Measurements from ENCODE around the gene PLPPR5. TPM values are rescaled to one million over a fixed set of nuclear protein-coding genes. Genes with fewer than 3 reads are reported as not detected.

The PLPPR5 gene
- total and polyA plus RNA-seq, 2 experiments from 2014 or later = 0.17 TPM; not detected in 1

DNA sequence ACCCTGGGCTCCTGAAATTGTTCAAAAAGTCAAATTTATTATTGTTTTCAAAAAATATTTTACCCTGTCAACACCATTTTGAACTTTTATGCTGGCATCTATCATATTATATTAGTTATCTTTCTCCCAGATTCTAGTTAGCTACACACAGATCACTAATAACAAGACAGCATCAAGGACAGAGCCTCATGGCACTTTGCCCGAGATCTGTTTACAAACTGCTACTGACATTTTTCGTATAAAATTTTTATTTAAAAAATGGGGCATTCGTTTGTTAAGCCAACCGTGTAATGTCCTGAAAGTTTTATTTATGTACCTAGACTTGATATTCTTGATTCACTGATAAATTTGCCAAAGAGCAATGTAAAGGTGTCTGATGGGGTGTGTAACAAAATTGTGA lies 78.1 kb downstream of the PLPPR5 start:
- DNase-seq (ENCODE audit: low spot score) = no peak
- H3K27ac ChIP-seq = no peak overlapping the region
- H3K4me1 ChIP-seq (ENCODE audit: insufficient read depth) = no peaks in the 10 kb centered on the region
- no peaks in the 10 kb centered on the region for H3K9me3 ChIP-seq (ENCODE audit: low read depth)
- H3K27me3 ChIP-seq = no peaks in the 10 kb centered on the region
- WGBS (ENCODE audit: low lambda C conversion rate, missing lambda C conversion rate) = 84% methylated on average over 4 of the region's 4 CpGs
- no peaks in the 10 kb centered on the region for H3K9me2 ChIP-seq (replicated peaks; ENCODE audit: insufficient read depth)
- TF ChIP-seq, protein P1, sequence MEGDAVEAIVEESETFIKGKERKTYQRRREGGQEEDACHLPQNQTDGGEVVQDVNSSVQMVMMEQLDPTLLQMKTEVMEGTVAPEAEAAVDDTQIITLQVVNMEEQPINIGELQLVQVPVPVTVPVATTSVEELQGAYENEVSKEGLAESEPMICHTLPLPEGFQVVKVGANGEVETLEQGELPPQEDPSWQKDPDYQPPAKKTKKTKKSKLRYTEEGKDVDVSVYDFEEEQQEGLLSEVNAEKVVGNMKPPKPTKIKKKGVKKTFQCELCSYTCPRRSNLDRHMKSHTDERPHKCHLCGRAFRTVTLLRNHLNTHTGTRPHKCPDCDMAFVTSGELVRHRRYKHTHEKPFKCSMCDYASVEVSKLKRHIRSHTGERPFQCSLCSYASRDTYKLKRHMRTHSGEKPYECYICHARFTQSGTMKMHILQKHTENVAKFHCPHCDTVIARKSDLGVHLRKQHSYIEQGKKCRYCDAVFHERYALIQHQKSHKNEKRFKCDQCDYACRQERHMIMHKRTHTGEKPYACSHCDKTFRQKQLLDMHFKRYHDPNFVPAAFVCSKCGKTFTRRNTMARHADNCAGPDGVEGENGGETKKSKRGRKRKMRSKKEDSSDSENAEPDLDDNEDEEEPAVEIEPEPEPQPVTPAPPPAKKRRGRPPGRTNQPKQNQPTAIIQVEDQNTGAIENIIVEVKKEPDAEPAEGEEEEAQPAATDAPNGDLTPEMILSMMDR (IDR thresholded peaks at IDR 0.05; ENCODE audit: poor library complexity) = no peak
- no peak for TF ChIP-seq EZH2phosphoT487 (IDR thresholded peaks at IDR 0.05; ENCODE audit: low read depth, severe bottlenecking, unreplicated experiment)
- TF ChIP-seq EZH2 (IDR thresholded peaks at IDR 0.05; ENCODE audit: borderline replicate concordance) = no peak
- H3K36me3 ChIP-seq (replicated peaks; ENCODE audit: insufficient read depth, low read depth) = no peaks in the 10 kb centered on the region
- H3K4me3 ChIP-seq = no peak overlapping the region
- no peak overlapping the region for H3K4me2 ChIP-seq
- no peak overlapping the region for H2AFZ ChIP-seq
- no peaks in the 10 kb centered on the region for H3K79me2 ChIP-seq
- H4K20me1 ChIP-seq (ENCODE audit: insufficient read depth, poor library complexity, severe bottlenecking) = no peaks in the 10 kb centered on the region

DNA sequence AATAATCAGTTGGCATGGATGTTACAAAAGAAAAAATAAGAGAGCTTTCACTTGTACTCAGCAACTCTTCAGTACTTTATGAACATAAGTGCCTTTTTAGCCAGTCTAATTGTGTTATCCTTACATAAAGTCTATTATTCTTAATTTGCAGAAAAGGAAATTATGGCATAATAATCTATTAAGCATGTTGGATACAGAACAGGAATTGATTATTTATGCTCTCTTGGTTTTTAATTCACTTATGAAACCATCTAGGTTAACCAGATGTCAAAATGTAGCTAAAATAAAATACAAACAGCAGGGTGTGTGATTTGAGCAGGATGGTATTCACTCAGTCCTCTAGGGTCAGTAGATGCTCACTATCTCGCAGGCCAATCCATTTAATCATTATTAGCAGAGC lies 79.7 kb downstream of the PLPPR5 start:
- no peak for DNase-seq (ENCODE audit: low spot score)
- H3K27me3 ChIP-seq = no peaks in the 10 kb centered on the region
- no peaks in the 10 kb centered on the region for H3K9me2 ChIP-seq (replicated peaks; ENCODE audit: insufficient read depth)
- H2AFZ ChIP-seq = no peak overlapping the region
- H3K4me3 ChIP-seq = no peak overlapping the region
- 89% methylated on average over 1 of the region's 1 CpG for WGBS (ENCODE audit: low lambda C conversion rate, missing lambda C conversion rate)
- H3K9me3 ChIP-seq (ENCODE audit: low read depth) = no peaks in the 10 kb centered on the region
- H3K36me3 ChIP-seq (replicated peaks; ENCODE audit: insufficient read depth, low read depth) = no peaks in the 10 kb centered on the region
- H3K4me1 ChIP-seq (ENCODE audit: insufficient read depth) = no peaks in the 10 kb centered on the region
- TF ChIP-seq, protein P1 (IDR thresholded peaks at IDR 0.05; ENCODE audit: poor library complexity) = no peak
- no peak for TF ChIP-seq EZH2phosphoT487 (IDR thresholded peaks at IDR 0.05; ENCODE audit: low read depth, severe bottlenecking, unreplicated experiment)
- TF ChIP-seq EZH2 (IDR thresholded peaks at IDR 0.05; ENCODE audit: borderline replicate concordance) = no peak
- H4K20me1 ChIP-seq (ENCODE audit: insufficient read depth, poor library complexity, severe bottlenecking) = no peaks in the 10 kb centered on the region
- no peaks in the 10 kb centered on the region for H3K79me2 ChIP-seq
- no peak overlapping the region for H3K4me2 ChIP-seq
- H3K27ac ChIP-seq = no peak overlapping the region

DNA sequence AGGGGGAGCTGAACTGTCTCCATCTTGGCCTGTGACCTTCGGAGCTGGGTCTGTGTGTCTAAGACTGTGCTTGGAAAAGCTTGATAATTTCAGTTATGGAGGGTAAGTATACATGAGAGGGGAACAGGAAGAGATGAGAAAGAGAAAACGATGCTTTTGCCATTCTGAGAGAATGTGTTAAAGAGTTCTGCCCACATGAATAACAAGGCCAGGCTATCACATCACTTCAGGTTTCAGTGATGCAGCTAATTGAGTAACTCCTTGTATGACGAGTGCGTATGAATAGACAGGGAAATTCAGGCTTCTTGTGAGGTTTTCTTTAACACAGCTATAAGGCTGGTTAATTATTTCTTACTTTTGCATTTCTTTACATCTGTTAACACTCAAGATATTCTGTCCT lies 81.0 kb downstream of the PLPPR5 start:
- DNase-seq (ENCODE audit: low spot score) = no peak
- 90% methylated on average over 4 of the region's 4 CpGs for WGBS (ENCODE audit: low lambda C conversion rate, missing lambda C conversion rate)
- no peak overlapping the region for H3K4me3 ChIP-seq
- no peaks in the 10 kb centered on the region for H3K79me2 ChIP-seq
- H2AFZ ChIP-seq = no peak overlapping the region
- H3K27me3 ChIP-seq = no peaks in the 10 kb centered on the region
- H3K9me3 ChIP-seq (ENCODE audit: low read depth) = no peaks in the 10 kb centered on the region
- TF ChIP-seq EZH2 (IDR thresholded peaks at IDR 0.05; ENCODE audit: borderline replicate concordance) = no peak
- TF ChIP-seq, protein P1 (IDR thresholded peaks at IDR 0.05; ENCODE audit: poor library complexity) = no peak
- no peak for TF ChIP-seq EZH2phosphoT487 (IDR thresholded peaks at IDR 0.05; ENCODE audit: low read depth, severe bottlenecking, unreplicated experiment)
- no peak overlapping the region for H3K27ac ChIP-seq
- no peaks in the 10 kb centered on the region for H3K36me3 ChIP-seq (replicated peaks; ENCODE audit: insufficient read depth, low read depth)
- H4K20me1 ChIP-seq (ENCODE audit: insufficient read depth, poor library complexity, severe bottlenecking) = no peaks in the 10 kb centered on the region
- no peaks in the 10 kb centered on the region for H3K9me2 ChIP-seq (replicated peaks; ENCODE audit: insufficient read depth)
- no peak overlapping the region for H3K4me2 ChIP-seq
- no peaks in the 10 kb centered on the region for H3K4me1 ChIP-seq (ENCODE audit: insufficient read depth)

DNA sequence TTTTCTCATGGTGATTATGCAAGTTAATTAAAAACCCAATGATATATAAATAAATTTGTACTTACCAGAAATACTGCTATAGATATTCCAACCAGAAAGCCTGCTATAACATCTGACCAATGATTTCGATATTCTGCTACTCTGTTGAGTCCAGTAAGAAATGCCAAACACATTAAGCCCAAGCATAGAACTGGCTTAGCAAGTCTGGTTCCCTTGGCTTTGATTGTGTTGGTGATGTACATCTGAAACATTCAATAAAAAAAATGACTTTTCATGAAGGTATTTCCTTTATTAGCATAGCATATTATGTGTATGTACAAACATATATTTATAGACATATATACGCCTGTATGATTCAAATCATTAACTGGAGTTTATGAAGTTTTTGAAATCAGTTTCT lies 82.8 kb downstream of the PLPPR5 start:
- H3K36me3 ChIP-seq (replicated peaks; ENCODE audit: insufficient read depth, low read depth) = no peaks in the 10 kb centered on the region
- TF ChIP-seq EZH2phosphoT487 (IDR thresholded peaks at IDR 0.05; ENCODE audit: low read depth, severe bottlenecking, unreplicated experiment) (no peak), EZH2 (IDR thresholded peaks at IDR 0.05; ENCODE audit: borderline replicate concordance) (no peak)
- TF ChIP-seq, protein P1 (IDR thresholded peaks at IDR 0.05; ENCODE audit: poor library complexity) = no peak
- H4K20me1 ChIP-seq (ENCODE audit: insufficient read depth, poor library complexity, severe bottlenecking) = no peaks in the 10 kb centered on the region
- H3K4me1 ChIP-seq (ENCODE audit: insufficient read depth) = no peaks in the 10 kb centered on the region
- no peaks in the 10 kb centered on the region for H3K27me3 ChIP-seq
- no peak overlapping the region for H3K4me2 ChIP-seq
- WGBS (ENCODE audit: low lambda C conversion rate, missing lambda C conversion rate) = 92% methylated on average over 2 of the region's 2 CpGs
- H3K9me2 ChIP-seq (replicated peaks; ENCODE audit: insufficient read depth) = no peaks in the 10 kb centered on the region
- H2AFZ ChIP-seq = no peak overlapping the region
- no peak overlapping the region for H3K27ac ChIP-seq
- DNase-seq (ENCODE audit: low spot score) = no peak
- H3K4me3 ChIP-seq = no peak overlapping the region
- no peaks in the 10 kb centered on the region for H3K79me2 ChIP-seq
- no peaks in the 10 kb centered on the region for H3K9me3 ChIP-seq (ENCODE audit: low read depth)
